ENCODE results near the gene GARIN5A.

Gene GARIN5A

GRCh38 chr19:50427318-50427925 is 49.2 kb downstream of the GARIN5A start:
- Histone ChIP-seq H3K27ac (ENCODE audit: low read depth, low read length) (no peak overlapping the region), H3K4me3 (ENCODE audit: low read depth in 1 of 2, low read length in 2 of 2) (peak overlapping the region in 1 of 2 donors; percentile 34), H3K36me3 (ENCODE audit: insufficient read depth, low read length) (no peaks in the 10 kb centered on the region), H3K9ac (ENCODE audit: low read length) (no peak overlapping the region), H3K27me3 (ENCODE audit: control insufficient read depth in 1 of 2, insufficient read depth in 2 of 2, low read length in 2 of 2) (peaks cover 3 to 35% of the 10 kb centered on the region in 2 donors), H3K4me1 (ENCODE audit: insufficient read depth, low read length) (peaks cover 9% of the 10 kb centered on the region), H3K9me3 (ENCODE audit: low read length) (no peaks in the 10 kb centered on the region)

GRCh38 chr19:50425581-50425980 is 51.1 kb downstream of the GARIN5A start:
- peaks cover 0 to 31% of the 10 kb centered on the region in 2 donors for H3K27me3 ChIP-seq (ENCODE audit: control insufficient read depth in 1 of 2, insufficient read depth in 2 of 2, low read length in 2 of 2)
- H3K9ac ChIP-seq (ENCODE audit: low read length): no peak overlapping the region

GRCh38 chr19:50423279-50424113 is 53.2 kb downstream of the GARIN5A start:
- peaks cover 0 to 31% of the 10 kb centered on the region in 2 donors for H3K27me3 ChIP-seq (ENCODE audit: control insufficient read depth in 1 of 2, insufficient read depth in 2 of 2, low read length in 2 of 2)
- no peaks in the 10 kb centered on the region for H3K9me3 ChIP-seq (ENCODE audit: low read length)
- H3K9ac ChIP-seq (ENCODE audit: low read length): no peak overlapping the region
- no peaks in the 10 kb centered on the region for H3K36me3 ChIP-seq (ENCODE audit: insufficient read depth, low read length)
- H3K4me1 ChIP-seq (ENCODE audit: insufficient read depth, low read length): no peaks in the 10 kb centered on the region
- no peak overlapping the region for H3K27ac ChIP-seq (ENCODE audit: low read depth, low read length)
- H3K4me3 ChIP-seq (ENCODE audit: low read depth in 1 of 2, low read length in 2 of 2): no peak overlapping the region

More at GRCh38 chr19:50425581-50425980, 51.1 kb downstream of the GARIN5A start:
- Histone ChIP-seq H3K36me3 (ENCODE audit: insufficient read depth, low read length) (no peaks in the 10 kb centered on the region), H3K4me3 (ENCODE audit: low read depth in 1 of 2, low read length in 2 of 2) (no peak overlapping the region), H3K9me3 (ENCODE audit: low read length) (no peaks in the 10 kb centered on the region), H3K27ac (ENCODE audit: low read depth, low read length) (no peak overlapping the region), H3K4me1 (ENCODE audit: insufficient read depth, low read length) (no peaks in the 10 kb centered on the region)

- no peaks in the 10 kb centered on the region for H3K36me3 ChIP-seq (ENCODE audit: insufficient read depth, low read length)
- H3K4me3 ChIP-seq (ENCODE audit: low read depth in 1 of 2, low read length in 2 of 2): no peak overlapping the region
- H3K27me3 ChIP-seq (ENCODE audit: control insufficient read depth in 1 of 2, insufficient read depth in 2 of 2, low read length in 2 of 2): peaks cover 0 to 39% of the 10 kb centered on the region in 2 donors
- no peak overlapping the region for H3K9ac ChIP-seq (ENCODE audit: low read length)
- no peaks in the 10 kb centered on the region for H3K4me1 ChIP-seq (ENCODE audit: insufficient read depth, low read length)
- H3K9me3 ChIP-seq (ENCODE audit: low read length): no peaks in the 10 kb centered on the region
- no peak overlapping the region for H3K27ac ChIP-seq (ENCODE audit: low read depth, low read length)
Measured at GRCh38 chr19:50422397-50423278, 54.0 kb downstream of the GARIN5A start.

- Histone ChIP-seq H3K36me3 (ENCODE audit: insufficient read depth, low read length) (no peaks in the 10 kb centered on the region), H3K9ac (ENCODE audit: low read length) (no peak overlapping the region), H3K4me3 (ENCODE audit: low read depth in 1 of 2, low read length in 2 of 2) (no peak overlapping the region), H3K4me1 (ENCODE audit: insufficient read depth, low read length) (no peaks in the 10 kb centered on the region), H3K27ac (ENCODE audit: low read depth, low read length) (no peak overlapping the region), H3K9me3 (ENCODE audit: low read length) (no peaks in the 10 kb centered on the region), H3K27me3 (ENCODE audit: control insufficient read depth in 1 of 2, insufficient read depth in 2 of 2, low read length in 2 of 2) (peaks cover 0 to 51% of the 10 kb centered on the region in 2 donors)
Measured at GRCh38 chr19:50420808-50421207, 55.8 kb downstream of the GARIN5A start.

- H3K36me3 ChIP-seq (ENCODE audit: insufficient read depth, low read length): no peaks in the 10 kb centered on the region
- no peaks in the 10 kb centered on the region for H3K9me3 ChIP-seq (ENCODE audit: low read length)
- no peak overlapping the region for H3K9ac ChIP-seq (ENCODE audit: low read length)
- peaks cover 0 to 51% of the 10 kb centered on the region in 2 donors for H3K27me3 ChIP-seq (ENCODE audit: control insufficient read depth in 1 of 2, insufficient read depth in 2 of 2, low read length in 2 of 2)
- H3K4me1 ChIP-seq (ENCODE audit: insufficient read depth, low read length): no peaks in the 10 kb centered on the region
- no peak overlapping the region for H3K4me3 ChIP-seq (ENCODE audit: low read depth in 1 of 2, low read length in 2 of 2)
- H3K27ac ChIP-seq (ENCODE audit: low read depth, low read length): no peak overlapping the region
Measured at GRCh38 chr19:50420127-50420526, 56.5 kb downstream of the GARIN5A start.

- Histone ChIP-seq H3K27ac (ENCODE audit: low read depth, low read length) (no peak overlapping the region), H3K4me1 (ENCODE audit: insufficient read depth, low read length) (no peaks in the 10 kb centered on the region), H3K27me3 (ENCODE audit: control insufficient read depth in 1 of 2, insufficient read depth in 2 of 2, low read length in 2 of 2) (peaks cover 0 to 51% of the 10 kb centered on the region in 2 donors), H3K36me3 (ENCODE audit: insufficient read depth, low read length) (no peaks in the 10 kb centered on the region), H3K4me3 (ENCODE audit: low read depth in 1 of 2, low read length in 2 of 2) (no peak overlapping the region), H3K9me3 (ENCODE audit: low read length) (no peaks in the 10 kb centered on the region), H3K9ac (ENCODE audit: low read length) (no peak overlapping the region)
Measured at GRCh38 chr19:50419580-50420035, 57.0 kb downstream of the GARIN5A start.

- no peak overlapping the region for H3K27ac ChIP-seq (ENCODE audit: low read depth, low read length)
- H3K4me1 ChIP-seq (ENCODE audit: insufficient read depth, low read length): no peaks in the 10 kb centered on the region
- H3K36me3 ChIP-seq (ENCODE audit: insufficient read depth, low read length): no peaks in the 10 kb centered on the region
- peaks cover 0 to 51% of the 10 kb centered on the region in 2 donors for H3K27me3 ChIP-seq (ENCODE audit: control insufficient read depth in 1 of 2, insufficient read depth in 2 of 2, low read length in 2 of 2)
- no peak overlapping the region for H3K9ac ChIP-seq (ENCODE audit: low read length)
- no peaks in the 10 kb centered on the region for H3K9me3 ChIP-seq (ENCODE audit: low read length)
- H3K4me3 ChIP-seq (ENCODE audit: low read depth in 1 of 2, low read length in 2 of 2): no peak overlapping the region
Measured at GRCh38 chr19:50419022-50419579, 57.5 kb downstream of the GARIN5A start.

GRCh38 chr19:50418176-50419021 is 58.2 kb downstream of the GARIN5A start, which contains the start of gene SPIB:
Gene SPIB (plus strand): TSS chr19:50418938. CDS start chr19:50418963, 25 bp downstream.
- H3K9ac ChIP-seq (ENCODE audit: low read length): no peak within 1 kb of the TSS

More at GRCh38 chr19:50418176-50419021, 58.2 kb downstream of the GARIN5A start, which contains the start of gene SPIB:
- H3K9me3 ChIP-seq (ENCODE audit: low read length): no peaks in the 10 kb centered on the region
- H3K4me3 ChIP-seq (ENCODE audit: low read depth in 1 of 2, low read length in 2 of 2): no peak within 1 kb of the TSS
- no peaks in the 10 kb centered on the region for H3K4me1 ChIP-seq (ENCODE audit: insufficient read depth, low read length)
- no peak within 1 kb of the TSS for H3K27ac ChIP-seq (ENCODE audit: low read depth, low read length)
- peaks cover 0 to 50% of the 10 kb centered on the region in 2 donors for H3K27me3 ChIP-seq (ENCODE audit: control insufficient read depth in 1 of 2, insufficient read depth in 2 of 2, low read length in 2 of 2)
- no peaks in the 10 kb centered on the region for H3K36me3 ChIP-seq (ENCODE audit: insufficient read depth, low read length)
